Tibial nerve (tissue), 4 donors: ENCODE data around the gene VWC2.

Experiments
- CTCF ChIP-seq, 5 experiments: fragments of 200-600 bp in 3 of 5; fragments of 450-650 bp in 2 of 5; sonication (generic) in 3 of 5; IDR thresholded peaks; one replicate each; pipeline ENCODE4 v1.5.1; 2016 to 2019; ENCODE audit warnings: antibody characterized with exemption in 5 of 5, mild to moderate bottlenecking in 3 of 5, moderate library complexity in 2 of 5
- EP300 ChIP-seq, 2 donors: sonication (generic); formaldehyde crosslinking; IDR thresholded peaks; one replicate each; pipeline ENCODE4 v1.6.1; 2017; ENCODE audit warnings: antibody characterized with exemption in 2 of 2, mild to moderate bottlenecking in 1 of 2
- POLR2A ChIP-seq, 2 donors: fragments of 450-650 bp; IDR thresholded peaks; one replicate each; pipeline ENCODE4 v1.6.1; 2017; ENCODE audit warnings: antibody characterized with exemption in 2 of 2, mild to moderate bottlenecking in 2 of 2, moderate library complexity in 2 of 2

GRCh38 chr7:49767719-49768118 lies 5.7 kb upstream of the VWC2 start:
- TF ChIP-seq EP300 (IDR thresholded peaks at IDR 0.05), result no peak
- no peak for TF ChIP-seq CTCF (IDR thresholded peaks at IDR 0.05)
- no peak for TF ChIP-seq POLR2A (IDR thresholded peaks at IDR 0.05)
